WI38 (cell line): Measurements from ENCODE around the gene SPARCL1.
"Not testable (repeated sequence)": the region's sequence is repeated elsewhere in the genome, so short reads cannot be mapped to it uniquely, and the experiment has no call there.

ENCODE experiments used
- H3K4me3 ChIP-seq: 2 replicates; pipeline ENCODE4 v1.5.1; 2011; ENCODE audit warnings: low read depth, mild to moderate bottlenecking, control low read depth, low read length
- TF ChIP-seq, protein P1 (sequence below): IDR thresholded peaks from 2 replicates; pipeline ENCODE4 v1.5.1; 2012; ENCODE audit warnings: low read depth, mild to moderate bottlenecking, control low read depth, low read length

The SPARCL1 gene

DNA sequence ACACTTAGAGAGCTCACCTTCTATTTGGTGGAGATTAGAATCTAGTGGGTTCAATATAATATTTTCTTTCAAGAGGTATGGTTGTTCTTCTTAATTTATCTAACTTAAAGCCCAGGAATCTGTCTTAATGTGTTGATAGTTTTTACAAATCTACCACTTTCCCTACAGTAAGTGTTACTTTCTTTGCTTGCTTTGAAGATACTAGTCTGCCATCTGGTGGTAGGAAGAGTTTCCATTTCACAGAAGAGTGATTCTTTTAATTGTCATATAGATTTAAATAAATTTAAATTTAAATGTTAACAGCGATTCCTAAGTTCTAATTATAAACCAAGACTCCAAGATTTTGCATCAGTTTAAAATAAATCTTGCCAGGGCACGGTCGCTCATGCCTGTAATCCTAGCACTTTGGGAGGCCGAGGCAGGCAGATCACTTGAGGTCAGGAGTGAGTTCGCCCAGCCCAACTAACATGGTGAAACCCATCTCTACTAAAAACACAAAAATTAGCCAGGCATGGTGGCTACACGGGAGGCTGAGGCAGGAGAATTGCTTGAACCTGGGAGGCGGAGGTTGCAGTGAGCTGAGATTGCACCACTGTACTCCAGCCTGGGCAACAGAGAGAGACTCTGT lies 63.3 kb downstream of the SPARCL1 start:
- H3K4me3 ChIP-seq, result no peak overlapping the region
- TF ChIP-seq, protein P1, sequence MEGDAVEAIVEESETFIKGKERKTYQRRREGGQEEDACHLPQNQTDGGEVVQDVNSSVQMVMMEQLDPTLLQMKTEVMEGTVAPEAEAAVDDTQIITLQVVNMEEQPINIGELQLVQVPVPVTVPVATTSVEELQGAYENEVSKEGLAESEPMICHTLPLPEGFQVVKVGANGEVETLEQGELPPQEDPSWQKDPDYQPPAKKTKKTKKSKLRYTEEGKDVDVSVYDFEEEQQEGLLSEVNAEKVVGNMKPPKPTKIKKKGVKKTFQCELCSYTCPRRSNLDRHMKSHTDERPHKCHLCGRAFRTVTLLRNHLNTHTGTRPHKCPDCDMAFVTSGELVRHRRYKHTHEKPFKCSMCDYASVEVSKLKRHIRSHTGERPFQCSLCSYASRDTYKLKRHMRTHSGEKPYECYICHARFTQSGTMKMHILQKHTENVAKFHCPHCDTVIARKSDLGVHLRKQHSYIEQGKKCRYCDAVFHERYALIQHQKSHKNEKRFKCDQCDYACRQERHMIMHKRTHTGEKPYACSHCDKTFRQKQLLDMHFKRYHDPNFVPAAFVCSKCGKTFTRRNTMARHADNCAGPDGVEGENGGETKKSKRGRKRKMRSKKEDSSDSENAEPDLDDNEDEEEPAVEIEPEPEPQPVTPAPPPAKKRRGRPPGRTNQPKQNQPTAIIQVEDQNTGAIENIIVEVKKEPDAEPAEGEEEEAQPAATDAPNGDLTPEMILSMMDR, result peak; percentile 9; the same call in 1 of the 2 replicates

DNA sequence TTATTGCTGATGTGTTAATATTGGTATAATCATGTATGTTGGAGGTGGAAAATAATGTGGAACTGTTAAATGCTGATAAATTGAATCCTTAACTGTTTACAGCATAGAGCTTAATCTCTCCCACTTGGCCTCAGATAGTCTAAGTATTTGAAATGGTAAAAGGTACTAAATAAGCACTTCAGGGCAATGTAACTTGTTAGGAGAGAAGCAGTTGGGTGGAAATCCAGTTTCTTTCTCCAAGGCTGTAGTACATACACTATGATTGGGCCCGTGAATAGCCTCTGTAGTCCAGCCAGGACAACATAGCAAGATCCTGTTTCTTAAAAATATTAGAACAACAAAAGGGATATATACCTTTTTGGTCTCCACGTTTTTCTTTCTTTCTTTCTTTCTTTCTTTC lies 67.1 kb downstream of the SPARCL1 start:
- no peak overlapping the region for H3K4me3 ChIP-seq
- TF ChIP-seq, protein P1, result no peak

DNA sequence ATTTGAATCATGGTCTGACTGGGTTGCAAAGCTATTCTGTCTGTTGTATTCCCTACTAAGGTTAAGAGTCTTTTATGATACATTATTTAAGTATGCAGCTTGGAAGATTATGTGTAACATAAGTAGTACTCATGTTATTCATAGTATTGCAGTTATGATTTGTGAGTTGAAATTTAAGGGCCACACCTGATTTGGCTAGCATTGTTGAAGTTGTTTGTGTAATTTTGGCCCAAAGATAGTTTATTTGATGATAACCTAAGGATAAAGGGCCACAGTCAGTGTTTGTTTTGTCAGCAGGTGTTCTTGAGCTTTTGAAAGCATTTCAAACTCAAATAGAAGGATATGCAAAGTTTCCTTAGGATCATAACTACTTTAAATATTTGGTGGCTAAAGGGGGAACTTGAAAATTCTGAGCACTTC lies 67.9 kb downstream of the SPARCL1 start:
- TF ChIP-seq, protein P1, result no peak
- H3K4me3 ChIP-seq, result no peak overlapping the region

DNA sequence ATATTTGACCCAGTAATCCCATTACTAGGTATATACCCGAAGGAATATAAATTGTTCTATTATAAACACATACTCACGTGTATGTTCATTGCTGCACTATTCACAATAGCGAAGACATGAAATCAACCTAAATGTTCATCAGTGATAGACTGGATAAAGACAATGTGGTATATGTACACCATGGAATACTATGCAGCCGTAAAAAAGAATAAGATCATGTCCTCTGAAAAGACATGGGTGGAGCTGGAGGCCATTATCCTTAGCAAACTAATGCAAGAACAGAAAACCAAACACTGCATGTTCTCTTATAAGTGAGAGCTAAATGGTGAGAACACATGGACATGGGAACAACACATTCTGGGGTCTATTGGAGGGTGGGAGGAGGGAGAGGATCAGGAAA lies 70.3 kb downstream of the SPARCL1 start:
- TF ChIP-seq, protein P1, result no peak
- no peak overlapping the region for H3K4me3 ChIP-seq

DNA sequence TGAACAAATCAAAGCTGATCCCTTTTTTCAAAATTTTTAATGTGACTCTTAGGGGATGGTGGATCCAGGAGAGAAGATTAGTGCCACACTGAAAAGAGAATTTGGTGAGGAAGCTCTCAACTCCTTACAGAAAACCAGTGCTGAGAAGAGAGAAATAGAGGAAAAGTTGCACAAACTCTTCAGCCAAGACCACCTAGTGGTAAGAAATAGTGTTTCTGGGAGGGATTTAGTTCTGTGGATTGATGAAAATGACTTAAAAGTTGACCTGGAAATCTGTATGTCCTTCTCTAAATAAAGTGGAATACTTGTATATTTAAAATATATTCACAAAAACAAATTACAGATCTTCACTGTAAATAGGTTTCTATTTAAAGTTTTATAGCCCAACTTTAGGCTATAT lies 77.6 kb downstream of the SPARCL1 start:
- H3K4me3 ChIP-seq, result no peak overlapping the region
- TF ChIP-seq, protein P1, result no peak

DNA sequence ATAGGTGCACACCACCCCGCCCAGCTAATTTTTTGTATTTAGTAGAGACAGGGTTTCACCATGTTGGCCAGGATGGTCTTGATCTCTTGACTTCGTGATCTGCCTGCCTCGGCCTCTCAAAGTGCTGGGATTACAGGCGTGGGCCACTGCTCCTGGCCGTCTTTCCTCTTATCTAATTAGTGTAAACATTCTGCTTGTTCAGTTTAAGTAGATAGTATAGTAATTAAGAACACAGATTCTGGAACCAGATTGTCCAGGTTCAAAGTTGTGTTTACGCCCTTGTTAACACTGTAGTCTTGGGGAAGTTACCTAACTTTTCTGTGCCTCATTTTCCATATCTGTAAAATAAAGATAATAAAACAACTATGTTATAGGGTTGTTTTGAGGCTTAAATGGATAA lies 82.8 kb downstream of the SPARCL1 start:
- H3K4me3 ChIP-seq, result not testable (repeated sequence)

DNA sequence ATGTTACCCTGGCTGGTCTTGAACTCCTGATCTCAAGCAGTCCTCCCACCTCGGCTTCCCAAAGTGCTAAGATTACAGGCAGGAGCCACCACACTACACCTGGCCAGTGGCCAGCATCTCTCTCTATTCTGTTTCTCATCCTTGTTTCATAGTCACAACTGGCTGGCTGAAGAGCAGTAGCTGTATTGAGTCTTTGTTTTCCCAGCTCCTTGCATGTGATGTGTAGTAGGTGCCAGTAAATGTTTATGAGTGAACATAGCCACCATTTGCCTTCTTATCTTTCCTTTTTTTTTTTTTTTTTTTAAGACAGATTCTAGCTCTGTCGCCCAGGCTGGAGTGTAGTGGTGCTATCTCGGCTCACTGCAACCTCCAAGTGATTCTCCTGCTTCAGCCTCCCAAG lies 83.2 kb downstream of the SPARCL1 start:
- no peak overlapping the region for H3K4me3 ChIP-seq
- TF ChIP-seq, protein P1, result no peak

DNA sequence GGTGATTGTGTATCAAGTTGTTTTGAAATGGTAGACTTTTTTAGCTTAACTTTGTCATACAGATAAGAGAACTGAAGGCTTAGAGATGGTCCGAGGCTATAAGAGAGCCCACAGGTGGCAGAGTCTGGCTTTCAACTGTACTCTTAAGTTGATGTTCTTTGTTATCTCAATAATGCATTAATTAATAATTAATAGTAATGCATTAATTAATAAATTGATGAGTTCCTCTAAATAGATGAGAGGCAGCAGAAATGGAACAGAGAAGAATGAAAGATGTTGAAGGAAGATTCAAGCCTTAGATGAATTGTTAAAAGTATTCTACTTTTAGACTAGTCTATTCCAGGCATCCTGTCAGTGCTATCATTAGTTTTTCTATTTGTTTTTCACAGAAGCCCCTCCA lies 84.4 kb downstream of the SPARCL1 start:
- TF ChIP-seq, protein P1, result no peak
- H3K4me3 ChIP-seq, result no peak overlapping the region
